ENCODE measurements around the gene DHX35.

DNA sequence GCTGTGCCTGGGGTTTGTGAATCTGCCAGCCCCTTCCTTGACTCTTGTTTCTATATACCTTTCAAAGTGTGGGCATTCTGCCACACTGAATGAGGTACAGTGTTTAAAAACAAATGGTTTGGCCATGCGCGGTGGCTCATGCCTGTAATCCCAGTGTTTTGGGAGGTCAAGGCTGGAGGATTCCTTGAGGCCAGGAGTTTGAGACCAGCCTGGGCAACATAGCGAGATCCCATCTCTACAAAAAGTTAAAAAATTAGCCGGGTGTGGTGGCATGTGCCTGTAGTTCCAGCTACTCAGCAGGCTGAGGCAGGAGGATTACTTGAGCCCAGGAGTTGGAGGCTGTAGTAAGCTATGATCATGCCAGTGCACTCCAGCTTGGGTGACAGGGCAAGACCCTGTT is 30.2 kb upstream of the DHX35 start:
- TF ChIP-seq CTCF (IDR thresholded peaks at IDR 0.05) (no peak), POLR2A (IDR thresholded peaks at IDR 0.05) (no peak)

All from esophagus squamous epithelium (tissue), 4 donors.